Caco-2 (cell line): Measurements from ENCODE around the gene NELFB. TPM values are rescaled to one million over a fixed set of nuclear protein-coding genes. Genes with fewer than 3 reads are reported as not detected.

ENCODE experiments used
- BruUV-seq: library from RNA; stranded (reverse); fragments of 400-500 nt; replicated peaks from 2 replicates; lab custom pipeline; 2021; lab: Mats Ljungman, UMichigan
- CTCF ChIA-PET: fragments of 300-600 bp; sonication (Branson Sonifier 250); formaldehyde crosslinking; loops from one replicate; lab custom pipeline; 2022; ENCODE audit warnings: antibody characterized with exemption; lab: Charles Lee
- POLR2A ChIA-PET: fragments of 300-600 bp; sonication (Branson Sonifier 250); formaldehyde crosslinking; loops from one replicate; lab custom pipeline; 2022; ENCODE audit warnings: antibody characterized with exemption; lab: Charles Lee
- DNase-seq, 2 experiments: peaks; one replicate each; pipeline versions ENCODE4 v3.0.0 to v3.0.0-alpha.2; 2020 to 2022
- H3K27me3 ChIP-seq: replicated peaks from 2 replicates; pipeline ENCODE4 v1.6.0; 2011; ENCODE audit warnings: low read length; ENCODE audit not compliant: control insufficient read depth, insufficient read depth
- H3K36me3 ChIP-seq: 2 replicates; pipeline ENCODE4 v1.5.1; 2011; ENCODE audit warnings: low read length; ENCODE audit not compliant: control insufficient read depth, insufficient read depth
- H3K4me1 ChIP-seq: fragments of 250-450 bp; sonication (Bioruptor Pico); 2 replicates; pipeline ENCODE4 v1.5.1; 2020; ENCODE audit warnings: mild to moderate bottlenecking
- H3K4me3 ChIP-seq: 2 replicates; pipeline ENCODE4 v1.5.1; 2011; ENCODE audit warnings: low read depth, mild to moderate bottlenecking, control low read depth, low read length
- H3K9me3 ChIP-seq: fragments of 250-450 bp; sonication (Bioruptor Pico); 2 replicates; pipeline ENCODE4 v1.5.1; 2020; ENCODE audit warnings: mild to moderate bottlenecking, moderate library complexity
- H3K27ac Mint-ChIP-seq: one replicate; pipeline ENCODE4 v1.8.0; 2022; ENCODE audit warnings: mixed read lengths; ENCODE audit not compliant: unreplicated experiment
- H3K27me3 Mint-ChIP-seq: one replicate; pipeline ENCODE4 v1.8.0; 2022; ENCODE audit warnings: mixed read lengths; ENCODE audit not compliant: insufficient read depth, unreplicated experiment
- H3K36me3 Mint-ChIP-seq: one replicate; pipeline ENCODE4 v1.8.0; 2022; ENCODE audit warnings: mild to moderate bottlenecking, mixed read lengths; ENCODE audit not compliant: insufficient read depth, unreplicated experiment
- H3K4me1 Mint-ChIP-seq: one replicate; pipeline ENCODE4 v1.8.0; 2022; ENCODE audit warnings: low read depth, mixed read lengths; ENCODE audit not compliant: unreplicated experiment
- H3K4me3 Mint-ChIP-seq: one replicate; pipeline ENCODE4 v1.8.0; 2022; ENCODE audit warnings: mild to moderate bottlenecking, moderate library complexity, mixed read lengths; ENCODE audit not compliant: unreplicated experiment
- H3K9me3 Mint-ChIP-seq: one replicate; pipeline ENCODE4 v1.8.0; 2022; ENCODE audit warnings: mixed read lengths; ENCODE audit not compliant: unreplicated experiment
- intact Hi-C: fragments of 100-400 bp; cut with micrococcal nuclease; formaldehyde crosslinking; loops from one replicate; pipeline ENCODE4 v1.10.0; 2022; ENCODE audit not compliant: unreplicated experiment
- total RNA-seq: library from RNA; stranded (reverse); gene quantifications from 2 replicates; pipeline ENCODE4 v1.2.3, GENCODE V29; 2022
- TF ChIP-seq, protein P1 (sequence below), 2 experiments: fragments of 200-600 bp in 1 of 2; IDR thresholded peaks; 1 replicate in 1 of 2; 2 replicates in 1 of 2; pipeline versions ENCODE4 v1.5.1 to v1.8.0; 2011 to 2022; ENCODE audit warnings: antibody characterized with exemption in 1 of 2, control low read depth in 1 of 2, inconsistent platforms in 1 of 2, low read depth in 1 of 2, low read length in 1 of 2, mild to moderate bottlenecking in 1 of 2, moderate library complexity in 1 of 2; ENCODE audit not compliant: insufficient read depth in 1 of 2, severe bottlenecking in 1 of 2, unreplicated experiment in 1 of 2

NELFB gene
- total RNA-seq, 1 experiment from 2014 or later = 79.1 TPM

DNA sequence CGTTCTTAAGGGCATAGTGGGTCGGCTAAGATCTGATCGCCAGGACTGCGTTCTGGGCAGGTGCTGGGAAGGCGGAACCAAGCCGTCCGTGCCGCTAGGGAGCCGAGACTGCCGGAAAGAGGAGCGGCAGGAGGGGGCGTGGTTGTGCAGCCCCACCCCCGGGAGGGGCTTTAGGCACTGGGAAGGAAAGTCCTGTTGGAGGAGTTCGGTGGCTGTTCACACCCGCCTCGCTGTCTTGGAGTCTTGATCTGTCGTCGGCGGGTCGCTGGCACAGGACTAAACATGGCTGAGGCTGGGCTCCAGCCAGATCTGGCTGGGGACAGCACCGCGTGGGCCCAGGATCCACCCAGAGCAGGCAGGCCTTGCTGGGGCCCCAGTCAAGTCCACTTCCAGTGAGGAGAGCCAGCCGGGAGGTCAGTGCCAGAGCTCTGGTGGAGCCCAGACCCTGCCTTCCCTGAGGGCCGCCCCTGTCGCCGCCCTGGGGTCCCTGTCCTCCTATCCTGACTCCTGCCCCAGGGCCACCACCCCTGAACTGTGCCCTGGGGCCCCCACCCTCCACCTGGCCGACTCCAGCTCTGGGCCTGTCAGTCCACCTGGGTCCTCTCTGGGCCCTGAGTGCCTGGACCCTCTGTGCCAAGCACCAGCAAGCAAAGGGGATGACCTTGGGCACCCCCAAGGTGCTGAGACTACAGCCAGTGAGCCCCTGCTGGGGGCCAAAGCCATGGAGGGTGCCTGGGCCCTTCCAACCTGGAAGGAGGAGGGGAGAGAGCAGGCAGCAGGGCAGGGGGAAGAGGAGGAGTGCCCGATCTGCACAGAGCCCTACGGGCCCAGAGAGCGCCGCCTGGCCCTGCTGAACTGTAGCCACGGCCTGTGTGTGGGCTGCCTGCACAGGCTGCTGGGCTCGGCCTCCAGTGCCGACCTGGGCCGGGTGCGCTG, 37.6 kb upstream of the NELFB start:
- CTCF ChIA-PET = no interaction called here
- peak; percentile 83 to 88 for DNase-seq
- H3K4me3 Mint-ChIP-seq = peak overlapping the region; percentile 66

DNA sequence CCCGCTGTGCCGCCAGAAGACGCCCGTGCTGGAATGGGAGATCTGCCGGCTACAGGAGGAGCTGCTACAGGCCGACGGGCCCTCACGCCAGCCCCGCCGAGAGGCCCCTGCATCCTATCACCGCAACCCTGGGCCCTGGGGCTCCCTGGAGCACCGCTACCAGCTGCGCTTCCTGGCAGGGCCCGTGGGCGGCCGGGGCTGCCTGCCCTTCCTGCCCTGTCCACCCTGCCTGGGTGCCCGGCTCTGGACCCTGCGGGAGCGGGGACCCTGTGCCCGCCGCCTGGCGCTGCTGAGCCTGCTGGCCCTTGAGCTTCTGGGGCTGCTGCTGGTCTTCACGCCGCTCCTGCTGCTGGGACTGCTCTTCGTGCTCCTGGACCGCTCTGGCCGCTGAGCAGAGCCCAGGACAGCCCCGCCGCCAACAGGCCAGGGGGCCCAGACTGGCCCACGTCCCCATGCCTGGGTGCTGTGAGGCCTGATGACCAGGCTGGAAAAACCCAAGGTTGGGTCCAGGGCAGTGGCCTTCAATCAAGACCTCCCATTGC, 36.8 kb upstream of the NELFB start:
- no peak overlapping the region for H3K4me3 ChIP-seq
- Mint-ChIP-seq H3K27me3 (no peaks in the 10 kb centered on the region), H3K36me3 (peaks cover 33% of the 10 kb centered on the region), H3K4me1 (peaks cover 6% of the 10 kb centered on the region), H3K9me3 (no peaks in the 10 kb centered on the region), H3K27ac (no peak overlapping the region), H3K4me3 (peak overlapping the region; percentile 31)
- ChIA-PET CTCF (interaction anchor here (0.8 kb wide), 2 partner anchors 18 to 189 kb away, joined by 3 to 8 read pairs; no protein-coding TSS in a partner anchor), POLR2A (interaction anchor here (0.5 to 0.6 kb wide), 2 partner anchors 13 to 28 kb away, joined by 3 to 5 read pairs; partner anchors contain the start of genes NDOR1 and TMEM203)
- no peaks in the 10 kb centered on the region for H3K9me3 ChIP-seq
- no peaks in the 10 kb centered on the region for H3K36me3 ChIP-seq
- H3K27me3 ChIP-seq = no peaks in the 10 kb centered on the region
- intact Hi-C loops = no loop called here
- DNase-seq = no peak
- TF ChIP-seq, protein P1, sequence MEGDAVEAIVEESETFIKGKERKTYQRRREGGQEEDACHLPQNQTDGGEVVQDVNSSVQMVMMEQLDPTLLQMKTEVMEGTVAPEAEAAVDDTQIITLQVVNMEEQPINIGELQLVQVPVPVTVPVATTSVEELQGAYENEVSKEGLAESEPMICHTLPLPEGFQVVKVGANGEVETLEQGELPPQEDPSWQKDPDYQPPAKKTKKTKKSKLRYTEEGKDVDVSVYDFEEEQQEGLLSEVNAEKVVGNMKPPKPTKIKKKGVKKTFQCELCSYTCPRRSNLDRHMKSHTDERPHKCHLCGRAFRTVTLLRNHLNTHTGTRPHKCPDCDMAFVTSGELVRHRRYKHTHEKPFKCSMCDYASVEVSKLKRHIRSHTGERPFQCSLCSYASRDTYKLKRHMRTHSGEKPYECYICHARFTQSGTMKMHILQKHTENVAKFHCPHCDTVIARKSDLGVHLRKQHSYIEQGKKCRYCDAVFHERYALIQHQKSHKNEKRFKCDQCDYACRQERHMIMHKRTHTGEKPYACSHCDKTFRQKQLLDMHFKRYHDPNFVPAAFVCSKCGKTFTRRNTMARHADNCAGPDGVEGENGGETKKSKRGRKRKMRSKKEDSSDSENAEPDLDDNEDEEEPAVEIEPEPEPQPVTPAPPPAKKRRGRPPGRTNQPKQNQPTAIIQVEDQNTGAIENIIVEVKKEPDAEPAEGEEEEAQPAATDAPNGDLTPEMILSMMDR (IDR thresholded peaks at IDR 0.05; ENCODE audit: insufficient read depth in 1 of 2, low read depth in 1 of 2, low read length in 1 of 2, severe bottlenecking in 1 of 2, unreplicated experiment in 1 of 2) = no peak
- H3K4me1 ChIP-seq = peaks cover 25% of the 10 kb centered on the region
- no TSS peak for BruUV-seq

More for the DNA sequence above, 37.6 kb upstream of the NELFB start:
- no peaks in the 10 kb centered on the region for H3K9me3 ChIP-seq
- Mint-ChIP-seq H3K27ac (peak overlapping the region; percentile 71), H3K9me3 (no peaks in the 10 kb centered on the region), H3K27me3 (no peaks in the 10 kb centered on the region), H3K36me3 (peaks cover 27% of the 10 kb centered on the region), H3K4me1 (peaks cover 6% of the 10 kb centered on the region)
- POLR2A ChIA-PET = interaction anchor here (0.6 to 0.8 kb wide), 2 partner anchors 12 to 23 kb away, joined by 3 read pairs; partner anchors contain the start of genes NDOR1, TMEM203 and TUBB4B
- H3K36me3 ChIP-seq = no peaks in the 10 kb centered on the region
- intact Hi-C loops = no loop called here
- no peaks in the 10 kb centered on the region for H3K27me3 ChIP-seq
- H3K4me1 ChIP-seq = peaks cover 25% of the 10 kb centered on the region
- TSS peak; percentile 8 for BruUV-seq
- TF ChIP-seq, protein P1 (IDR thresholded peaks at IDR 0.05; ENCODE audit: insufficient read depth in 1 of 2, low read depth in 1 of 2, low read length in 1 of 2, severe bottlenecking in 1 of 2, unreplicated experiment in 1 of 2) = no peak
- H3K4me3 ChIP-seq = peak overlapping the region; percentile 23

DNA sequence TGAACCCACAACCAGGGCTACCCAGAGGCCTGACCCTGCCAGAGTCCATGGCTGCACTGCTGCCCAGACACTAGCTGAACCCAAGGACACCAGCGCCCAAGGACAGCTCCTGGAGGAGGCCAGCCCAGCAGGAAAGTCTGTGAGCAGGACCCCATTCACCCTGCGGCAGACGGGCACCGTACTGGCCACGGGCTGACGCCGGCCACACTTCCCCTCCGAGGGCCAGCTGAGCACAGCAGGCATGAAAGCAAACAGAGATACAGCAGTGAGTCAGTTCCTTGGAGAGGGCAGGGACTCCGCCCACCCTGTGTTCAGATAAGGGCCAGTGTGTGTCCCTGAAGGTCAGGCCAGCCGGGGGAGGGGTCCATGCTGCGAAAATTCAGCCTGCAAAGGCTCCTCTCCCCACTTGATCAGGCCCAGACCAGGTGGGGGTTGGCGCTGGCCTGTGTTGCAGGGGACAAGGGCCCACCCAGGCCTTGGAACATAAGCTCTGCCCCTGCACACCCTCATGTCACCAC, 36.3 kb upstream of the NELFB start:
- Histone ChIP-seq H3K4me3 (no peak overlapping the region), H3K36me3 (no peaks in the 10 kb centered on the region), H3K4me1 (peaks cover 25% of the 10 kb centered on the region), H3K9me3 (no peaks in the 10 kb centered on the region), H3K27me3 (no peaks in the 10 kb centered on the region)
- Mint-ChIP-seq H3K27me3 (no peaks in the 10 kb centered on the region), H3K4me3 (peak overlapping the region; percentile 31), H3K4me1 (peaks cover 6% of the 10 kb centered on the region), H3K36me3 (peaks cover 38% of the 10 kb centered on the region), H3K9me3 (no peaks in the 10 kb centered on the region), H3K27ac (no peak overlapping the region)
- ChIA-PET POLR2A (interaction anchor here (0.5 kb wide), 1 partner anchor 28 kb away, joined by 5 read pairs; no protein-coding TSS in a partner anchor), CTCF (interaction anchor here (0.8 to 0.9 kb wide), 3 partner anchors 18 to 189 kb away, joined by 3 to 8 read pairs (median 3); partner anchors contain the start of gene SSNA1)
- TF ChIP-seq, protein P1 (IDR thresholded peaks at IDR 0.05; ENCODE audit: insufficient read depth in 1 of 2, low read depth in 1 of 2, low read length in 1 of 2, severe bottlenecking in 1 of 2, unreplicated experiment in 1 of 2) = no peak
- intact Hi-C loops = loop anchor here (1.0 kb wide), 1 partner anchor 19 kb away; the partner anchor contains the start of gene TPRN
- BruUV-seq = no TSS peak
- DNase-seq = peak; percentile 76 to 81
